ENCODE data around the gene LRFN2. TPM values are rescaled to one million over a fixed set of nuclear protein-coding genes. Genes with fewer than 3 reads are reported as not detected.

The LRFN2 gene
- polyA plus RNA-seq, 1 experiment = not detected

- DNase-seq (ENCODE audit: low read depth, low spot score) = no peak
- ChIA-PET CTCF (no interaction called here), POLR2A (no interaction called here)
- H3K27ac ChIP-seq (ENCODE audit: low read depth, low read length) = no peak overlapping the region
- peaks cover 3% of the 10 kb centered on the region for H3K27me3 ChIP-seq (ENCODE audit: control insufficient read depth, insufficient read depth, low read length)
- H3K4me3 ChIP-seq (ENCODE audit: low read depth, low read length) = no peak overlapping the region
- no peaks in the 10 kb centered on the region for H3K9me3 ChIP-seq (ENCODE audit: control insufficient read depth, insufficient read depth, low read length)
- TF ChIP-seq, protein P1, sequence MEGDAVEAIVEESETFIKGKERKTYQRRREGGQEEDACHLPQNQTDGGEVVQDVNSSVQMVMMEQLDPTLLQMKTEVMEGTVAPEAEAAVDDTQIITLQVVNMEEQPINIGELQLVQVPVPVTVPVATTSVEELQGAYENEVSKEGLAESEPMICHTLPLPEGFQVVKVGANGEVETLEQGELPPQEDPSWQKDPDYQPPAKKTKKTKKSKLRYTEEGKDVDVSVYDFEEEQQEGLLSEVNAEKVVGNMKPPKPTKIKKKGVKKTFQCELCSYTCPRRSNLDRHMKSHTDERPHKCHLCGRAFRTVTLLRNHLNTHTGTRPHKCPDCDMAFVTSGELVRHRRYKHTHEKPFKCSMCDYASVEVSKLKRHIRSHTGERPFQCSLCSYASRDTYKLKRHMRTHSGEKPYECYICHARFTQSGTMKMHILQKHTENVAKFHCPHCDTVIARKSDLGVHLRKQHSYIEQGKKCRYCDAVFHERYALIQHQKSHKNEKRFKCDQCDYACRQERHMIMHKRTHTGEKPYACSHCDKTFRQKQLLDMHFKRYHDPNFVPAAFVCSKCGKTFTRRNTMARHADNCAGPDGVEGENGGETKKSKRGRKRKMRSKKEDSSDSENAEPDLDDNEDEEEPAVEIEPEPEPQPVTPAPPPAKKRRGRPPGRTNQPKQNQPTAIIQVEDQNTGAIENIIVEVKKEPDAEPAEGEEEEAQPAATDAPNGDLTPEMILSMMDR (IDR thresholded peaks at IDR 0.05; ENCODE audit: low read depth, low read length) = no peak
Measured at GRCh38 chr6:40484066-40484465, 103.1 kb downstream of the LRFN2 start.

DNA sequence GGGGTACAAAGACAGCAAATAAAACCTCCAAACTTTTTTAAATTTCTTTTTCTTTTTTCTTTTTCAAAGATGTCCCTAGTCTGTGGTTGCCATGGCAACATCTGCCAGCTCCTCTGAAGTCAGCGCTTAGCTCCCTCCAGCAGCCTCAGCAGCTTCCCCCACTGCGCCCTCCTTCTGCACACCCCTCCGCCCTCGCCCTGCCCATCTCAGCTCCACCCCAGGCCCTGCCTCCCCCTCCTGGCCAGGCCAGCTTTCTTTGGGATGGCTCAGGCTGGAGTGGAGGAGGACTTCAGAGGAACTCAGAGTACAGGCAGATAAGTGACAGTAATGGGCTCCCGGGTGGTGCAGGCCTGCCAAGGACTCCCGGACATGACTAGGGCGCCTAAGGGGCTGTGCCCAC lies 104.6 kb downstream of the LRFN2 start:
- ChIA-PET POLR2A (no interaction called here), CTCF (no interaction called here)
- DNase-seq (ENCODE audit: low read depth, low spot score) = no peak
- H3K27ac ChIP-seq (ENCODE audit: low read depth, low read length) = no peak overlapping the region
- no peaks in the 10 kb centered on the region for H3K9me3 ChIP-seq (ENCODE audit: control insufficient read depth, insufficient read depth, low read length)
- peaks cover 6% of the 10 kb centered on the region for H3K27me3 ChIP-seq (ENCODE audit: control insufficient read depth, insufficient read depth, low read length)
- no peak overlapping the region for H3K4me3 ChIP-seq (ENCODE audit: low read depth, low read length)
- TF ChIP-seq, protein P1 (IDR thresholded peaks at IDR 0.05; ENCODE audit: low read depth, low read length) = no peak

GRCh38 chr6:40480678-40481077 lies 106.5 kb downstream of the LRFN2 start:
- ChIA-PET CTCF (no interaction called here), POLR2A (no interaction called here)
- Histone ChIP-seq H3K4me3 (ENCODE audit: low read depth, low read length) (no peak overlapping the region), H3K9me3 (ENCODE audit: control insufficient read depth, insufficient read depth, low read length) (no peaks in the 10 kb centered on the region), H3K27me3 (ENCODE audit: control insufficient read depth, insufficient read depth, low read length) (peaks cover 6% of the 10 kb centered on the region), H3K27ac (ENCODE audit: low read depth, low read length) (no peak overlapping the region)
- no peak for DNase-seq (ENCODE audit: low read depth, low spot score)
- TF ChIP-seq, protein P1 (IDR thresholded peaks at IDR 0.05; ENCODE audit: low read depth, low read length) = no peak

- TF ChIP-seq, protein P1 (IDR thresholded peaks at IDR 0.05; ENCODE audit: low read depth, low read length) = no peak
- DNase-seq (ENCODE audit: low read depth, low spot score) = no peak
- CTCF ChIA-PET = no interaction called here
- H3K27ac ChIP-seq (ENCODE audit: low read depth, low read length) = no peak overlapping the region
- no peak overlapping the region for H3K4me3 ChIP-seq (ENCODE audit: low read depth, low read length)
- POLR2A ChIA-PET = no interaction called here
- H3K27me3 ChIP-seq (ENCODE audit: control insufficient read depth, insufficient read depth, low read length) = peaks cover 6% of the 10 kb centered on the region
- H3K9me3 ChIP-seq (ENCODE audit: control insufficient read depth, insufficient read depth, low read length) = no peaks in the 10 kb centered on the region
Measured at GRCh38 chr6:40479706-40480105, 107.5 kb downstream of the LRFN2 start.

DNA sequence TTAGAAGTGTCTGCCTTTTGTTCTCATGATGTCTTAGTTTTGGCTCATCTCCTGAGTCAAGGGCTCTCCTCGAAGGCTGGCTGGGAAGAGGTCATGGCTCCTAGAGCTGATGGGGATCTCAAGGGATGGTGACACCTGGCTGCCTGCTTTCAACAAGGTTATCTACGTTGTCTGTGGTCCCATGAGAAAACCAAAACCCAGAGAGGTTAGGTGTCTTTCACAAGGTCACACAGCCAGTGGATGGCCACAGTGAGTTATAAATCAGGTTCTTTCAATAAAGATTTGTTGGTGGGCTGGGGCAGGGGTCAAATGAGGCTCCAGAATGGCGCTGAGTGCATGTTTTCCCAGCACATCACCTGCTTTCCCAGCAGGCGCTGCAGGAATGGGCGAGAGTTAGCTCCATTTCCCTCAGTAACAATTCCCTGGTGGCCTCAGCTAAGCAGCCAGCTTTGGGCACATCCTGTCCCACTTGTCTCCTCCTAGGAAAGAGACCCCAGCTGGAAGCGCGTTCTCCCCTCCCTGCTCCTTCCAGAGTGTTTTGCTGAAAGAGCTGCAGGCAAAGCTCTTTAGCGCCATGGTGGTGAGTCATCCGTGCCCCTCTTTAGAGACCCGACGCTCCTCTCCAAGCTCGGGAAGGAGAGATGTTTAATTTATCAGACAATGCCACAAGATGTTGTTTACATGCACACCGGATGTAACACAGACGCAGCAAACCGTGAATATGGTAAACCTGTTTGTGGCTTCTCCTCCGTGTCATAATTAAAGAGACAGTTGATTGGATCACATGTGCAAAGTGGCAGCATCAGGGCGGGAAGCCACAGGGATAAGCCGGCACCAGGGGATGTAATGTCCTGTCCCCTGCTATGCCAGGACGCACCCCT lies 109.7 kb downstream of the LRFN2 start:
- ChIA-PET CTCF (no interaction called here), POLR2A (no interaction called here)
- DNase-seq (ENCODE audit: low read depth, low spot score) = no peak
- H3K27me3 ChIP-seq (ENCODE audit: control insufficient read depth, insufficient read depth, low read length) = peaks cover 6% of the 10 kb centered on the region
- H3K27ac ChIP-seq (ENCODE audit: low read depth, low read length) = no peak overlapping the region
- TF ChIP-seq, protein P1 (IDR thresholded peaks at IDR 0.05; ENCODE audit: low read depth, low read length) = no peak
- H3K9me3 ChIP-seq (ENCODE audit: control insufficient read depth, insufficient read depth, low read length) = no peaks in the 10 kb centered on the region
- no peak overlapping the region for H3K4me3 ChIP-seq (ENCODE audit: low read depth, low read length)
